Duodenal mucosa (tissue), 2 donors: ENCODE measurements around the gene GNAL.

ENCODE experiments used
- H3K27ac ChIP-seq: one replicate; pipeline ENCODE4 v1.7.0; 2013; ENCODE audit warnings: low read depth, low read length
- H3K27me3 ChIP-seq, 2 donors: one replicate each; pipeline ENCODE4 v1.7.0; 2013; ENCODE audit warnings: low read length in 2 of 2, control low read depth in 1 of 2; ENCODE audit not compliant: insufficient read depth in 2 of 2, control insufficient read depth in 1 of 2
- H3K36me3 ChIP-seq, 2 donors: one replicate each; pipeline ENCODE4 v1.7.0; 2013; ENCODE audit warnings: low read length in 2 of 2, control low read depth in 1 of 2; ENCODE audit not compliant: insufficient read depth in 2 of 2, control insufficient read depth in 1 of 2
- H3K4me1 ChIP-seq, 2 donors: one replicate each; pipeline ENCODE4 v1.7.0; 2013; ENCODE audit warnings: low read length in 2 of 2, control low read depth in 1 of 2; ENCODE audit not compliant: insufficient read depth in 2 of 2, control insufficient read depth in 1 of 2
- H3K4me3 ChIP-seq, 2 donors: one replicate each; pipeline ENCODE4 v1.7.0; 2013; ENCODE audit warnings: low read length in 2 of 2, low read depth in 1 of 2
- H3K9ac ChIP-seq, 2 donors: one replicate each; pipeline ENCODE4 v1.7.0; 2013; ENCODE audit warnings: low read length in 2 of 2, low read depth in 1 of 2
- H3K9me3 ChIP-seq, 2 donors: one replicate each; pipeline ENCODE4 v1.7.0; 2013; ENCODE audit warnings: low read length in 2 of 2, control low read depth in 1 of 2; ENCODE audit not compliant: control insufficient read depth in 1 of 2

The GNAL gene

DNA sequence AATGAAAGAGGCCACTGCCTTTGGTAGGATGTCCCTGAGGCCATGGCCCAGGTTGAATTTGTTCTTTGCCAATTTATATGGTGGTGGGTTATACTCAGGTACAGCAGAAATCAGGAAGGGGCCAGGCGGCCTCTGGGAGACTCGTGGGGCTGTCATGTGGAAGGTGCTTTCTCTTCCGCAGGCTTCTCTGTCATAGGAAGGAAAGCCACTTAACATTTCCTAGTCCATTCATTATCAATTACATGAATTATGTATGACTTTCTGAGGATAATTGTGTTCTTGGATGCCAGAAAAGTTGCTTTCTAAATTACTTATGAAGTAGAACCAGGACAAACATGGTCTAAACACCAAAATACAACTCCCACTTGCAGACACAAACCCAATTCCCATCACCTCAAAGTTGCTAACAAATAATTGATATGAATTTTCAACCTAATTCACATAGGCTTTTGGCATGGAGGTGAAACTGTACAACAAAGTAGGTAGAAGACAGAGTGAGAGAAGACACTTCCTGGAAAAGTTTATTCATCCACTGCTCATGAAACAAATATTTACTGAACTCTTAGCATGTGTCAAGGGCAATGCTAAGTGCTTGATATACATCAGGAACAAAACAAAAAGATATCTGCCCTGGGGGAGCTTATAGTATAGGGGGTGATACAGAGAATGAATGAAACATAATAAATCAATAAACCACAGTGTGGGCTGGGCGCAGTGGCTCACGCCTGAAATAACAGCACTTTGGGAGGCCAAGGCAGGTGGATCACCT lies 111.7 kb downstream of the GNAL start:
- H3K27me3 ChIP-seq, result no peaks in the 10 kb centered on the region
- no peak overlapping the region for H3K4me3 ChIP-seq
- H3K27ac ChIP-seq, result no peak overlapping the region
- no peak overlapping the region for H3K9ac ChIP-seq
- no peaks in the 10 kb centered on the region for H3K36me3 ChIP-seq
- H3K9me3 ChIP-seq, result no peaks in the 10 kb centered on the region
- no peaks in the 10 kb centered on the region for H3K4me1 ChIP-seq

DNA sequence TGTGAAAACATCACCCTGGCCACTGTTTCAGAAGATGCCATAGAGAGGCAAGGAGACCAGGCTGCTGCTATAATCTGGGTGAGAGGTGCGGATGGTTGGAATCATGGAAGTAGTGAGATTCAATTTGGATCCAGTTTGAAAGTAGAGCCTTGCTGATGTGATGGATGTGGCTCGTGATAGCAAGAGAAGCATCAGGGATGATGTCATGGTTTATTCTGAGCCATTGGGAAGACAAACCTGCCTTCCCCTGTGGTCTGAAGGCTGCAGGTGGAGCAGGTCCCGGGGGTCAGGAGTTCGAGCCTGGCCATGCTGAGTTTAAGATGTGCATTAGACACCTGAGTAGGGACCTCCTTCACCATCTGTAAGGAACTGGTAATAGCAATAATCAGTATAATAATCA lies 112.5 kb downstream of the GNAL start:
- Histone ChIP-seq H3K27me3 (no peaks in the 10 kb centered on the region), H3K36me3 (no peaks in the 10 kb centered on the region), H3K9ac (no peak overlapping the region), H3K4me3 (no peak overlapping the region), H3K27ac (no peak overlapping the region), H3K4me1 (no peaks in the 10 kb centered on the region), H3K9me3 (no peaks in the 10 kb centered on the region)

DNA sequence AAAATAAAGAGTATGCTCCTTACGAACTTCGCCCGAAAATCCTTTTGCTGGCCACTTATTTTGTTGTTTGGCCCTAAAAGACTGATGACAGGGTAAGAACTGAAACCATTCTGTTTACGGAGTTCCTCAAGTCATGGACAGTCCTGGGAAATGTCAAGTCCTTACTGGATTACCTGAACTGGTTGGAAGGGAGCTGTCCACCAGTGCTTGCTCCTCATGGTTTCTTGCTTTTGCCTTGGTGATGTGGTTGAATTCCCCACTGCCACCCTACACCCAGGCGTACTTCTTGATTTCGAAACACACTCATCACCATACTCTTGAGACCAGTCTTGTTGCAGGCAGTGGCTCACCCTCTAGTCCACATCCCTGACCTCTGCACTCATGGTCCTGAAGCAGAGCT lies 113.1 kb downstream of the GNAL start:
- H3K4me1 ChIP-seq, result no peaks in the 10 kb centered on the region
- no peaks in the 10 kb centered on the region for H3K27me3 ChIP-seq

DNA sequence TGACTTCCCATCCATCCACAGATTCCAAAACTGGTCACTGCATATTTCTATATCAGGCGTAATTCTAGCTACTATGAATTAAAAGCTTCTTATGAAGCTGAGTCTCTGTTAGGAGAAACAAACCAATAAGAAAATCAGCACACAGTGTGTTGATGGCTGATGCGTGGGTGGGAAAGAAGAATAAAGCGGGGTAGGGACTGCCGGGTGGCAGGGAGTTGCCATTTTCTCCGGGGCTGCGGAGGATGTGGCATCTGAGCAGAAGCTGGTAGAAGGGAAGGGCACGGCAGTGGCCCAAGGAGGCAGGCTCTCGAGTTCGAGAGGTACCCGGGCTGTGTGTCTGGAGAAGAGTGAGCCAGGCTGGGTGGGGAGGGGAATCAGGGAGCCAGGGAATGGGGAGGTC lies 113.5 kb downstream of the GNAL start:
- Histone ChIP-seq H3K27me3 (no peaks in the 10 kb centered on the region), H3K4me3 (no peak overlapping the region), H3K9ac (no peak overlapping the region), H3K36me3 (no peaks in the 10 kb centered on the region), H3K9me3 (no peaks in the 10 kb centered on the region), H3K4me1 (no peaks in the 10 kb centered on the region), H3K27ac (no peak overlapping the region)

More for the DNA sequence above, 113.1 kb downstream of the GNAL start:
- Histone ChIP-seq H3K4me3 (no peak overlapping the region), H3K36me3 (no peaks in the 10 kb centered on the region), H3K27ac (no peak overlapping the region), H3K9me3 (no peaks in the 10 kb centered on the region), H3K9ac (no peak overlapping the region)

DNA sequence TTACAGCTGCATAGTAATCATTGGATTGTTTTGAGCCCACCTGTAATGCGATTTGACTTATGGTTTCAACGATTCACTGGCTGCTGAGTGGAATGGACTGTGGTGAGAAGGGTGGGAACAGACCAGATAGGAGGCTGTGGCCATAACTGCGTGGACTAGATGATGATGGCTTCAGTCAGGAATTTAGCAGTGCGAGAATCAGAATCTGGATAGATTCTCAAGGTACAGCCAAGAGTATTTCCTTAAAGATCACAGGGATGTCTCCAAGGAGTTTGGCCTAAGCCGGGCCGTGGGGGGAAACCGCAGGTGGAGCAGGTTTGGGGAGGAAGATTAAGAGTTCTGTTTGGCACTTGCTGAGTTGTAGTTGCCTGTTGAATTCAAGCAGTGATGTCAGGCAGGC lies 118.2 kb downstream of the GNAL start:
- Histone ChIP-seq H3K27me3 (no peaks in the 10 kb centered on the region), H3K27ac (no peak overlapping the region), H3K9ac (no peak overlapping the region), H3K4me3 (no peak overlapping the region), H3K4me1 (no peaks in the 10 kb centered on the region), H3K9me3 (no peaks in the 10 kb centered on the region), H3K36me3 (no peaks in the 10 kb centered on the region)

DNA sequence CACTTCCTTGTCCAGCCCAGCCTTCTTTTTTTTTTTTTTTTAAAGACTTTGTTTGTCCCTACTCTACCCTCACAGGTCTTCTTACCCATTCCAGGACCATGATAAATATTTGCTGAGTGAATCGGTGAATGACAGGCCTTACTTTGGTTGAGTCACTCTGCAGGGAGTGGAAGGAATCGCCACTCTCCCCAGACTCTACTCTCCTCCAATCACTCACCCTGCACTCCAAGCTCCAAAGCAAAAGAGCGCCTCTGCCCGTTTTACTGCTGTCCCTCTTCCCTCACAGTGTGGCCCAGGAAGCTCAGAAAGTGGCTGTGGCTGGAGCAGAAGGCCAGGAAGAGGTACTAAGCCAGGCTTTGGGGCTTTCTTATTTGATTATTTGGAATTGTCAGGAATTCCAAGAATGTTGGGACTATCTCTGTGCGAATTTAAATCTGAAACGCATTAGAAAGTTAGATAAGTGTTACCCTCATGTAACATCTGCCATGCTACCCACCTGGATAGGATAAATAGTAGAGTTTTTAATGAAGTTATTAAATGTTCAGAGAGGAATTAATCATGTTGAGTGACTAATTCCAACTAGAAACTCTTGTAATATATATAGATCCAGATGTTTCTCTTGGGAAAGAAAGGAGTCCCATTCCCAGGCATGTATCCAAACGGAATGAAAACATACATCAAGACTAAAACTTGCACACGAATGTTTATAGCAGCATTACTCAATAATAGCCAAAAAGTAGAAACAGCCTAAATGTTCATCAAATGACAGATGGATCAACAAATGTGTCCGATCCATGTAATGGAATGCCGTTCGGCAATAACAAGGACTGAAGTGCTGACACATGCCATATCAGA lies 119.2 kb downstream of the GNAL start:
- no peaks in the 10 kb centered on the region for H3K36me3 ChIP-seq
- no peak overlapping the region for H3K4me3 ChIP-seq
- H3K27ac ChIP-seq, result no peak overlapping the region
- H3K4me1 ChIP-seq, result no peaks in the 10 kb centered on the region
- no peaks in the 10 kb centered on the region for H3K9me3 ChIP-seq
- H3K9ac ChIP-seq, result no peak overlapping the region
- H3K27me3 ChIP-seq, result no peaks in the 10 kb centered on the region

DNA sequence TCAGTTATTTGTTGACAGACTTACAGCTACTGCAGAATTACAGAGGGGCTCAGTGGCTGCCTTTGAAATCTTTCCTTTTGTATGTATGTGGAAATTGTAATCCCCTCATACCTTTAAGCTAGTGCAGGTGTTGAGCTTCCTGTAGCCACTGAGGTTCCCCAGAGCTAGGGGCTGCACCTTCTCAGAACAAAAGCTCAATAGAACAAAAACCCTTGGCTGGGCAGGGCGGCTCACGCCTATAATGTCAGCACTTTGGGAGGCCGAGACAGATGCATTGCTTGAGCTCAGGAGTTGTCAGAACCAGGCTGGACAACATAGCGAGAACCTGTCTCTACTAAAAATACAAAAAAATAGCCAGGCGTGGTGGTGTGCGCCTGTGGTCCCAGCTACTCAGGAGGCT lies 120.8 kb downstream of the GNAL start:
- no peak overlapping the region for H3K4me3 ChIP-seq
- no peaks in the 10 kb centered on the region for H3K27me3 ChIP-seq
- no peaks in the 10 kb centered on the region for H3K36me3 ChIP-seq
- no peak overlapping the region for H3K9ac ChIP-seq
- no peaks in the 10 kb centered on the region for H3K9me3 ChIP-seq
- no peak overlapping the region for H3K27ac ChIP-seq
- H3K4me1 ChIP-seq, result no peaks in the 10 kb centered on the region

DNA sequence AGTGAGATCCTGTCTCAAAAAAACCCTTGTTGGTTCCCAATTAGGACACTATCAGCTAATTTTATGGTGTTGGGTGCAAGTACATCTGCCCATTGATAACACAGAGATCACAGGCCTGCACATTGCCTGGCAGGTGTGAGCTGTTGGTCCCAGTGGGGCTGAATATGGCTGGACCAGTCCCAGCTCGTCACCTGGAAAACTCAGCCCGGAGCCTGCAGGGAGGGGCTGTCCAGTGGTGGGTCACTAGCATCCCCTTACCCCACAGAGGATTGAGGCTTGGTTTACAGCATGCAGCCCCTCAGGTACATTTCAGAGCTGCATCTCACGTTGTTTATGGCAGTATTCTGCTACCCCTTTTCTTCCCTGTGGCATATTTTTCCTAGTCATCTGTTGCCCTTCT lies 121.3 kb downstream of the GNAL start:
- Histone ChIP-seq H3K9me3 (no peaks in the 10 kb centered on the region), H3K9ac (no peak overlapping the region), H3K27ac (no peak overlapping the region), H3K4me1 (no peaks in the 10 kb centered on the region), H3K4me3 (no peak overlapping the region), H3K36me3 (no peaks in the 10 kb centered on the region), H3K27me3 (no peaks in the 10 kb centered on the region)

DNA sequence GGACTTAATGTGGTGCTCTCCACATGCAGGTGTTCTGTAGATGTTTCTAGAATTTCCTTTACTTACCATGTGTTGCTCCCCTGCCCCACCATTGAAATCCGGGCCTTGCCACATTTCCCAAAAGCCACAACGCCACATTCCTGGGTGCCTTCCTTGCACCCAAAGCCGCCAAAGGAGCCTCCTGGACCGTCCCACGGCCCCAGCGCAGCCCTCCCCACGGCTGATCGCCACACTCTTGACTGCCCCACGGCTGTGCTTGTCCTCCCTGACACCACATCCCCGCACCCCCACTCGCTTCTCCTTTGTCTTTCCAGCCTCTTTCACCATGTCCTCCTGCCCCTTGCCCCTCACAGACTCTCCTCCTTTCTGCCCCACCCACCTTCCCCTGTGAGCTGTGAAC lies 121.9 kb downstream of the GNAL start:
- Histone ChIP-seq H3K9me3 (no peaks in the 10 kb centered on the region), H3K4me3 (no peak overlapping the region), H3K4me1 (no peaks in the 10 kb centered on the region), H3K36me3 (no peaks in the 10 kb centered on the region), H3K27me3 (no peaks in the 10 kb centered on the region), H3K9ac (no peak overlapping the region), H3K27ac (no peak overlapping the region)

DNA sequence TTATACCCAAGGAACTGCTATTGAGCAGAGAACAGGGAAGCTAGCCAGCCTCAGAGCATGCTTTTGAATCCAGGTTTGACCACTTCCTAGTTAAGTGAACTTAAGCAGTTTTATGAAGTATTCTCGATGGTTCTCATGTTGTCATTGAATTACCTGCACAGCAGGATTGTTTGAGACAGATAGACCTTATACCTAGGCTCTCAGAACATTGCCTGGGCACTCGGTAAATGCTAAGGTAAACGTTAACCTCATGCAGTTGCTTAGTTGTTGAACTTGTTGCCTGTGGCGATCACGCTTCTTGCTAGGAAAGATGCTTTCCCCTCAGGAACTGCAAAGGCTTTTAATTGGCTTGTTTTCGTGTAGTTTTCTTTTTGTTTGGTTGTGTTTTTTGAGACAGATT lies 128.2 kb downstream of the GNAL start:
- Histone ChIP-seq H3K9ac (no peak overlapping the region), H3K36me3 (no peaks in the 10 kb centered on the region), H3K9me3 (no peaks in the 10 kb centered on the region), H3K27me3 (no peaks in the 10 kb centered on the region), H3K4me3 (no peak overlapping the region), H3K27ac (no peak overlapping the region), H3K4me1 (no peaks in the 10 kb centered on the region)
